Brain microvascular endothelial cell (primary cell): ENCODE data around the gene STX4.

Source experiments
- DNase-seq: peaks from one replicate; pipeline ENCODE4 v3.0.0-alpha.2; 2020
- H3K27ac ChIP-seq: fragments of 250-450 bp; sonication (Bioruptor Pico); 2 replicates; pipeline ENCODE4 v1.5.1; 2020; ENCODE audit warnings: mild to moderate bottlenecking, moderate library complexity
- H3K27me3 ChIP-seq: fragments of 250-450 bp; sonication (Bioruptor Pico); replicated peaks from 2 replicates; pipeline ENCODE4 v1.5.1; 2020; ENCODE audit warnings: mild to moderate bottlenecking
- H3K36me3 ChIP-seq: fragments of 250-450 bp; sonication (Bioruptor Pico); replicated peaks from 2 replicates; pipeline ENCODE4 v1.5.1; 2020; ENCODE audit warnings: mild to moderate bottlenecking
- H3K4me3 ChIP-seq: 2 replicates; pipeline ENCODE4 v1.5.1; 2011; ENCODE audit warnings: low read depth, mild to moderate bottlenecking, control low read depth, low read length, moderate library complexity
- in situ Hi-C: cut with HindIII; loops from 2 replicates; pipeline ENCODE4 v1.10.0; 2017; ENCODE audit warnings: low sequenced_read_pairs, low pct_ligation_motif_present
- TF ChIP-seq, protein P1 (sequence below): IDR thresholded peaks from 2 replicates; pipeline ENCODE4 v1.5.1; 2011; ENCODE audit warnings: low read depth, mild to moderate bottlenecking, moderate library complexity, low read length, control low read depth, inconsistent platforms; ENCODE audit errors: missing control alignments

STX4 gene

DNA sequence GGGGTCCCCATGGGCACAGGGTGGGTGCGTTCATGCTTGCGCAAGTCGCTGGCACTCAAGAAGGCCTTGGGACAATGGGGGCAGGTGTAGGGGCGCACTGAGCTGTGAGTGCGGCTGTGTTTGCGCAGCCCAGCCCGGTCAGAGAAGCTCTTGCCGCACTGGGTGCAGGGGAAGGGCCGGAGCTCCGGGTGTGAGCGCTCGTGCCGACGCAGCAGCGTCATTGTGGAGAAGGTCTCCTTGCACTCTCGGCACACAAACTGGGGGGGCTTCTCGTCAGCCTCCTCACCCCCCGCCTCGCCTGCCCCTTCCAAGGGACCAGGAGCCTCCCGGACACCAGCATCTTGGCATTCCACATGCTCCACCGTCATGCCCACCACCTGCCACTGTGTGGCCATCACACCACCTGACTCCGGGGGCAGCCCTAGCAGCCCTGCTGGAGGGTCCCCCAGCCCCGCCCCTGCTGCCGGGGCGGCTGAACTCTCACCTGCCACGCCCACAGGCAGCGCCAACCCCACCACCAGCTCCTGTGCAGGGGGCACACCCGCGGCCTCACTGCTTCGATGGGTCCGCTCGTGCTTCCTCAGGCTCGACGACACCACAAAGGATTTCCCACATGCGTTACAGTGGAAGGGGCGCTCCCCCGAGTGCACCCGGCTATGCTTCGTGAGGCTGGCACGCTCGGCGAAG, 27.9 kb downstream of the STX4 start:
- Histone ChIP-seq H3K36me3 (peaks cover 31% of the 10 kb centered on the region), H3K4me3 (no peak overlapping the region), H3K27me3 (no peaks in the 10 kb centered on the region), H3K27ac (no peak overlapping the region)
- no peak for DNase-seq
- TF ChIP-seq, protein P1, sequence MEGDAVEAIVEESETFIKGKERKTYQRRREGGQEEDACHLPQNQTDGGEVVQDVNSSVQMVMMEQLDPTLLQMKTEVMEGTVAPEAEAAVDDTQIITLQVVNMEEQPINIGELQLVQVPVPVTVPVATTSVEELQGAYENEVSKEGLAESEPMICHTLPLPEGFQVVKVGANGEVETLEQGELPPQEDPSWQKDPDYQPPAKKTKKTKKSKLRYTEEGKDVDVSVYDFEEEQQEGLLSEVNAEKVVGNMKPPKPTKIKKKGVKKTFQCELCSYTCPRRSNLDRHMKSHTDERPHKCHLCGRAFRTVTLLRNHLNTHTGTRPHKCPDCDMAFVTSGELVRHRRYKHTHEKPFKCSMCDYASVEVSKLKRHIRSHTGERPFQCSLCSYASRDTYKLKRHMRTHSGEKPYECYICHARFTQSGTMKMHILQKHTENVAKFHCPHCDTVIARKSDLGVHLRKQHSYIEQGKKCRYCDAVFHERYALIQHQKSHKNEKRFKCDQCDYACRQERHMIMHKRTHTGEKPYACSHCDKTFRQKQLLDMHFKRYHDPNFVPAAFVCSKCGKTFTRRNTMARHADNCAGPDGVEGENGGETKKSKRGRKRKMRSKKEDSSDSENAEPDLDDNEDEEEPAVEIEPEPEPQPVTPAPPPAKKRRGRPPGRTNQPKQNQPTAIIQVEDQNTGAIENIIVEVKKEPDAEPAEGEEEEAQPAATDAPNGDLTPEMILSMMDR: no peak
- in situ Hi-C loops: no loop called here

DNA sequence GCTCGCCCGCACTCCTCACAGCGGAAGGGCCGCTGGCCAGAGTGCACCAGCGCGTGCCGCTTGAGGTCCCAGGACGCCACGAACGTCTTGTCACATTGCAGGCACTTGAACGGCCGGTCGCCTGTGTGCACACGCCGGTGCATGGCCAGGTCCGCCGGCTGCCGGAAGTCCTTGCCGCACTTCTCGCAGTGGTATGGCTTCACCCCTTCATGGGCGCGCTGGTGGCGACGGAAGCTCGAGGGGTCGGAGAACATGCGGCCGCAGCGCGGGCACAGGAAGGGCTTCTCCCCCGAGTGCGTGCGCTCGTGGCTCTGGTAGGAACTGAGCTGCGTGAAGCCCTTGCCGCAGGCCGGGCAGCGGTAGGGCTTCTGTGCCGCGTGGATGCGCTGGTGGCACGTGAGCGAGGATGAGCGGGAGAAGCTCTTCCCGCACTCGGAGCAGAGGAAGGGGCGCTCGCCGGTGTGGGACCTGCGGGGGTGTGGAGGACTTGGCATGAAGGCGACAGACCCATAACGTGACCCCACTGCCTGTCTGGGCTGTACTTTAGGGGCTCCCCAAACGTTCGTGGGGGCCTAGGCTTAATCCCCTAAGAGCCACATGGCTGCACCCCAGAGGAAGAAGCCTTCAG, 28.6 kb downstream of the STX4 start:
- DNase-seq: no peak
- in situ Hi-C loops: no loop called here

DNA sequence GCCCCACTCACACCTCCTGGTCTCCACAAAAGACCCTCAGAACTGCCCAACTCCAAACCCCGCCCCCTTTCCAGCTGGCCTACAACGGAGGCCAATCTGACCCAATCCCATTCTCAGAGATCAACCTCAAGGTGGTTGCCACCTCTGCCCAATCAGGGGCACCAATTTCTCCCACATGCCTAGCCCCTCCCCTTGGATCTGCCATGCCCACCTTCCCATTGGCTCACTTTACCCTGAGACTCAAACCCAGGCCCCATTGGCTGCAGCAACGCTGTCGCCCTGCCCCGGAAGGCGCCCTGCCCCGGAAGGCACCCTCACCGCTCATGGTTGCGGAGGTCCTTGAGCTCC, 30.1 kb downstream of the STX4 start:
- H3K4me3 ChIP-seq: no peak overlapping the region
- H3K27ac ChIP-seq: no peak overlapping the region
- TF ChIP-seq, protein P1: no peak

More for the DNA sequence above, 28.6 kb downstream of the STX4 start:
- H3K27ac ChIP-seq: no peak overlapping the region
- H3K4me3 ChIP-seq: no peak overlapping the region
- H3K36me3 ChIP-seq: peaks cover 31% of the 10 kb centered on the region
- no peaks in the 10 kb centered on the region for H3K27me3 ChIP-seq
- TF ChIP-seq, protein P1: no peak

DNA sequence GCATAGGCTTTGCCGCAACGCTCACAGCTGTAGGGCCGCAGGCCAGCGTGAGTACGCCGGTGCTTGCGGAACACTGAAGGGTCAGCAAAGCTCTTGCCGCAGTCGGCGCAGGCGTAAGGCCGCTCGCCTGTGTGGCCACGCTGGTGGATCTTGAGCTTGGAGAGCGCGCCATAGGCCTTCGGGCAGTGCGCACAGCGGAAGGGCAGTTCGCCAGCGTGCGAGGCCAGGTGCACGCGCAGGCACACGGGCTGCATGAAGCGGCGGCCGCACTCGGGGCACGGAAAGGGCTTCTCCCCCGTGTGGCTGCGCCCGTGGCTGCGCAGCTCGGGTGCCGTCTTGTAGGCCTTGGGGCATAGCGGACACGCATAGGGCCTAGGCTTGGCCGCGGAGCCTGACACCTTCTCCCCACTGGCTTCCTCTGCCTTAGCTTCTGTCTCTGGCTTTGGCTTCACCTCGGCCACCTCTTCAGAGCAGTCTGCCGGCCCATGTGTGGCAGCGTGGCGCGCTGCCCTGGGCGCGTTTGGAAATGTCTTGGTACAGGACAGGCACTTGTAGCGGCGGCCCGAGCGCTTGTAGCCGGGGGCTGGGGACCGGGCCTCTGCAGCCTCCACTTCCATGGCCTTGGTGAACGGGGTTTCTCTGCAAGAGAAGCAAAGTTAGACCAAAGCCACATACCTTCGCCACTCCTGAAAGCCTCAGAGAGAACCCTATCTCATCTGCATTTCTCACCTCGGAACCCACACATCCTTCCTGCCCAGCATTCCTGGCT, 30.7 kb downstream of the STX4 start:
- DNase-seq: no peak
- Histone ChIP-seq H3K27me3 (no peaks in the 10 kb centered on the region), H3K27ac (peak overlapping the region; percentile 90), H3K4me3 (no peak overlapping the region), H3K36me3 (peaks cover 27% of the 10 kb centered on the region)
- in situ Hi-C loops: no loop called here
- TF ChIP-seq, protein P1: no peak

More for the DNA sequence above, 30.1 kb downstream of the STX4 start:
- DNase-seq: no peak
- H3K27me3 ChIP-seq: no peaks in the 10 kb centered on the region
- peaks cover 27% of the 10 kb centered on the region for H3K36me3 ChIP-seq
- in situ Hi-C loops: no loop called here

DNA sequence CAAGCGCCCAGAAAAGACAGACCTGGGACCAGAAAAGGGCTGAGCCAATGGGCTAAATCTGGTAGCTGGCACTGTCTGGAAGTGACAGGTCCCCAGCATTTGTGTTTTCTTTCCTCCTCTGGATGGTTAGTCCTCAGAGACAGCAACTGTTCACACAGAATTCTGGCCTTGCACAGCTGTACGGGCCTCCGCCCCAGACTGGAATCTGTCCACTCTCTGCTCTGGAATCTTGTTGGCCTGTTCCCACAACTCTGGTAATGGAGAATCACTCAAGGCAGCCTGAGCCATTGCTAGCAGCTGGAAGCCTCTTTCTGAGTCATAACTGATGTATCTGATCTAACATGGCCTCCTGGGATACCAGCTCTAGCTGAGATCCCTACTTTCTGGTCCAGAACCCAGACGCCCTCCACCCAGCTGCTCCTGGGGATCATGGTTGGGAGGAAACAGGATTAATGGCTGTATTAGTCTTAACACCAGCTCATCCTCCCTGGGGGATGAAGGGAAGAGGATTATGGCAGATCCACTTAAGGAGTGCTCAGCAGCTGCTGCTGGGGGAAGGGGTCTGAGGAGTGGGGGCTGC, 31.6 kb downstream of the STX4 start:
- Histone ChIP-seq H3K4me3 (no peak overlapping the region), H3K27ac (peak overlapping the region; percentile 90), H3K36me3 (peaks cover 27% of the 10 kb centered on the region), H3K27me3 (no peaks in the 10 kb centered on the region)
- in situ Hi-C loops: no loop called here
- DNase-seq: peak; percentile 95
- TF ChIP-seq, protein P1: no peak
